ENCODE measurements around the gene CADM4. TPM values are rescaled to one million over a fixed set of nuclear protein-coding genes. Genes with fewer than 3 reads are reported as not detected.
A peak's percentile ranks its signal among the peaks of the same experiment; 100 is the strongest.

CADM4 gene
- total and polyA plus RNA-seq, 8 donors = 5.9 to 11.3 (median 8.7) TPM

GRCh38 chr19:43628646-43629326 is 10.9 kb downstream of the CADM4 start:
- no peak for DNase-seq
- no peak for ATAC-seq
- WGBS, 2 donors = 85 to 89% methylated on average over 3 of the region's 3 CpGs
- Histone ChIP-seq H3K4me3 (no peak overlapping the region), H3K9me3 (no peaks in the 10 kb centered on the region), H3K36me3 (no peaks in the 10 kb centered on the region), H3K4me1 (no peaks in the 10 kb centered on the region), H3K27me3 (no peaks in the 10 kb centered on the region), H3K27ac (no peak overlapping the region)
- FAIRE-seq = no peak
- no peak for TF ChIP-seq CTCF (IDR thresholded peaks at IDR 0.05)
- intact Hi-C loops (cut with DNase I) = no loop called here

GRCh38 chr19:43626838-43627237 is 12.8 kb downstream of the CADM4 start:
- no peaks in the 10 kb centered on the region for H3K27me3 ChIP-seq

GRCh38 chr19:43625918-43626579 is 13.6 kb downstream of the CADM4 start:
- H3K4me1 ChIP-seq = no peaks in the 10 kb centered on the region
- no peak overlapping the region for H3K4me3 ChIP-seq
- TF ChIP-seq CTCF (IDR thresholded peaks at IDR 0.05) = no peak
- no peak for FAIRE-seq
- no peaks in the 10 kb centered on the region for H3K36me3 ChIP-seq
- H3K27me3 ChIP-seq = no peaks in the 10 kb centered on the region
- ATAC-seq = peak in 1 of 4 donors; percentile 20
- intact Hi-C loops (cut with DNase I) = no loop called here
- no peaks in the 10 kb centered on the region for H3K9me3 ChIP-seq
- 86 to 87% methylated on average over 32 of the region's 32 CpGs for WGBS, 2 donors
- DNase-seq = peak in 1 of 6 donors; percentile 29
- H3K27ac ChIP-seq = no peak overlapping the region

More at GRCh38 chr19:43626838-43627237, 12.8 kb downstream of the CADM4 start:
- Histone ChIP-seq H3K4me1 (no peaks in the 10 kb centered on the region), H3K4me3 (no peak overlapping the region), H3K36me3 (no peaks in the 10 kb centered on the region), H3K27ac (no peak overlapping the region), H3K9me3 (no peaks in the 10 kb centered on the region)
- intact Hi-C loops (cut with DNase I) = no loop called here
- TF ChIP-seq CTCF (IDR thresholded peaks at IDR 0.05) = no peak
- DNase-seq = no peak
- no peak for ATAC-seq
- no peak for FAIRE-seq
- 70 to 73% methylated on average over 17 of the region's 17 CpGs for WGBS, 2 donors

- TF ChIP-seq CTCF (IDR thresholded peaks at IDR 0.05) = no peak
- DNase-seq = peak in 4 of 6 donors; percentile 35 to 74 (median 56)
- H3K4me3 ChIP-seq = no peak overlapping the region
- no peaks in the 10 kb centered on the region for H3K36me3 ChIP-seq
- no peak for FAIRE-seq
- H3K4me1 ChIP-seq = no peaks in the 10 kb centered on the region
- H3K9me3 ChIP-seq = no peaks in the 10 kb centered on the region
- H3K27me3 ChIP-seq = no peaks in the 10 kb centered on the region
- H3K27ac ChIP-seq = no peak overlapping the region
- intact Hi-C loops (cut with DNase I) = no loop called here
- ATAC-seq = peak in 3 of 4 donors; percentile 26 to 61 (median 27)
- WGBS, 2 donors = 61 to 65% methylated on average over 30 of the region's 30 CpGs
Observed at GRCh38 chr19:43624933-43625332, 14.7 kb downstream of the CADM4 start.
